Fibroblast of lung (primary cell): ENCODE measurements around the gene PRMT6. TPM values are rescaled to one million over a fixed set of nuclear protein-coding genes. Genes with fewer than 3 reads are reported as not detected.

ENCODE experiments used
- DNase-seq, 2 donors: peaks; one replicate each; pipeline versions ENCODE4 v3.0.0 to v3.0.0-alpha.2; 2010; ENCODE audit warnings: low read depth in 2 of 2
- H2AFZ ChIP-seq: 2 replicates; pipeline ENCODE4 v1.5.1; 2012; ENCODE audit warnings: low read length, control low read depth, inconsistent platforms
- H3K27ac ChIP-seq: 2 replicates; pipeline ENCODE4 v1.5.1; 2011; ENCODE audit warnings: low read length, control low read depth; ENCODE audit not compliant: insufficient read depth
- H3K27me3 ChIP-seq: 2 replicates; pipeline ENCODE4 v1.5.1; 2011; ENCODE audit warnings: mild to moderate bottlenecking, low read length; ENCODE audit not compliant: control insufficient read depth, insufficient read depth
- H3K36me3 ChIP-seq: 2 replicates; pipeline ENCODE4 v1.5.1; 2011; ENCODE audit warnings: low read length; ENCODE audit not compliant: control insufficient read depth, insufficient read depth
- H3K4me1 ChIP-seq: 2 replicates; pipeline ENCODE4 v1.5.1; 2011; ENCODE audit warnings: low read length; ENCODE audit not compliant: control insufficient read depth, insufficient read depth; ENCODE audit errors: extremely low read depth
- H3K4me2 ChIP-seq: 2 replicates; pipeline ENCODE4 v1.5.1; 2011; ENCODE audit warnings: low read length, control low read depth; ENCODE audit not compliant: insufficient read depth; ENCODE audit errors: extremely low read depth
- H3K4me3 ChIP-seq, 4 experiments: fragments of 200-600 bp in 1 of 4; sonication (generic) in 1 of 4; replicated peaks in 1 of 4; 2 replicates each; pipeline ENCODE4 v1.5.1; 2011 to 2016; ENCODE audit warnings: low read length in 4 of 4, low read depth in 3 of 4, mild to moderate bottlenecking in 3 of 4, control low read depth in 2 of 4, inconsistent platforms in 1 of 4, mixed read lengths in 1 of 4; ENCODE audit not compliant: insufficient read depth in 1 of 4; ENCODE audit errors: control extremely low read depth in 1 of 4
- H3K79me2 ChIP-seq: 2 replicates; pipeline ENCODE4 v1.5.1; 2012; ENCODE audit warnings: mild to moderate bottlenecking, low read length, inconsistent platforms; ENCODE audit not compliant: control insufficient read depth, insufficient read depth
- H3K9ac ChIP-seq: 2 replicates; pipeline ENCODE4 v1.5.1; 2011; ENCODE audit warnings: mild to moderate bottlenecking, low read length, control low read depth; ENCODE audit not compliant: insufficient read depth
- H3K9me3 ChIP-seq: 2 replicates; pipeline ENCODE4 v1.5.1; 2012; ENCODE audit warnings: low read depth, low read length; ENCODE audit not compliant: control insufficient read depth, insufficient read depth
- H4K20me1 ChIP-seq: 2 replicates; pipeline ENCODE4 v1.5.1; 2011; ENCODE audit warnings: low read length; ENCODE audit not compliant: control insufficient read depth, insufficient read depth; ENCODE audit errors: extremely low read depth
- CTCF ChIP-seq, 2 donors: IDR thresholded peaks in 1 of 2; conservative IDR thresholded peaks in 1 of 2; 1 replicate in 1 of 2; 2 replicates in 1 of 2; pipeline ENCODE4 v1.5.1; 2011 to 2012; ENCODE audit warnings: low read length in 2 of 2, control low read depth in 1 of 2, inconsistent platforms in 1 of 2, low read depth in 1 of 2, mild to moderate bottlenecking in 1 of 2
- EZH2 ChIP-seq: IDR thresholded peaks from 2 replicates; pipeline ENCODE4 v1.5.1; 2012; ENCODE audit warnings: low read length, control low read depth, mild to moderate bottlenecking; ENCODE audit errors: missing control alignments
- polyA plus RNA-seq, 2 donors: library from polyadenylated mRNA; depleted of rRNA in 1 of 2; stranded (reverse) in 1 of 2; unstranded in 1 of 2; fragments of >200 nt; gene quantifications; 2 replicates each; pipeline ENCODE4 v1.2.1, GENCODE V29; 2011 to 2012; ENCODE audit warnings: missing spikeins in 1 of 2
- total RNA-seq: library from RNA; depleted of rRNA; stranded (reverse); fragments of >200 nt; gene quantifications from 2 replicates; pipeline ENCODE4 v1.2.1, GENCODE V29; 2014

Gene PRMT6
- total and polyA plus RNA-seq, 2 donors (not counting 1 experiment from before 2014, with no cell fraction given), result 10.6 to 11.1 TPM

DNA sequence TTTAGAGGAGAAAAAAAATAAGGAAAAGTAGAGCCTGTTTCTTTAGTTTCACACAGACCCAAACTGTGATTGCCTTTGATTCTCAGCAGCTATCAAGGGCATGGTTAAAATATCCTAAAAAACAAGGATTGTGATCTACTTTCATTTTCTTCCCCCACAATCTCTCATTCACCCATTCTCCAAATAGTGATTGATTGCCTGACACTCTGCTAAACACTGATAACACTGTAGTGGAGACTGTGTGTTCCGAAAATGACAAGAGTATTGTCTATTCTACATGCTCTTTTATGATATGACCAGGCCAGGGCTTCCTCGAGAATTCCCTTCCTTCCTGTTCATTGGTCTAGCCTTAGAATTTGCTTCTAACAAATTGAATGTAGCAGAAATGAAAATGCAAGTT is 40.2 kb downstream of the PRMT6 start:
- no peak overlapping the region for H3K4me3 ChIP-seq
- no peak overlapping the region for H3K9ac ChIP-seq
- H3K4me2 ChIP-seq, result no peak overlapping the region
- TF ChIP-seq CTCF (conservative IDR thresholded peaks at IDR 0.05 in 1 of 2, IDR thresholded peaks at IDR 0.05 in 1 of 2; ENCODE audit: low read depth in 1 of 2, low read length in 2 of 2) (no peak), EZH2 (no peak)
- H3K27me3 ChIP-seq, result no peaks in the 10 kb centered on the region
- H3K9me3 ChIP-seq, result no peaks in the 10 kb centered on the region
- no peak overlapping the region for H3K27ac ChIP-seq
- H2AFZ ChIP-seq, result no peak overlapping the region
- no peaks in the 10 kb centered on the region for H4K20me1 ChIP-seq
- no peaks in the 10 kb centered on the region for H3K79me2 ChIP-seq
- no peak for DNase-seq
- no peaks in the 10 kb centered on the region for H3K36me3 ChIP-seq
- no peaks in the 10 kb centered on the region for H3K4me1 ChIP-seq

DNA sequence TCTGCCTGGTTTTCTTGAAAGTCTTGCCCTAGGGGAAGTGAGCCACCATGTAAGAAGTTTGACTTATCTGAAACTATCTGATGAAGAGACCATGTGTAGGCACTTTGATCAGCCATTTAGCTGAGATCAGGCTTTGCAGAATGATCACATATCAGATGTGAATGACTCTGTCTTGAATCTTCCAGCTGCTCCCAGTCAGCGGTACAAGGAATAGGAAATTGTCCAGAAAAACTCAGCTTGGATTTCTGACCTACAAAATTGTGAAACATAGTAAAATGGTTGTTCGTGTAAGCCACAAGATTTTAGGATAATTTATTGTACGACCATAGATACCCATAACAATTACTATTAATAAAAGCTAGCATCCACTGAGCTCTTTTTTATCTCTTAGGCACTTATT is 42.5 kb downstream of the PRMT6 start:
- DNase-seq, result peak in 1 of 2 donors; percentile 15
- no peak overlapping the region for H2AFZ ChIP-seq
- no peaks in the 10 kb centered on the region for H3K4me1 ChIP-seq
- H3K27me3 ChIP-seq, result no peaks in the 10 kb centered on the region
- no peak overlapping the region for H3K4me3 ChIP-seq
- no peak overlapping the region for H3K9ac ChIP-seq
- no peak overlapping the region for H3K27ac ChIP-seq
- no peaks in the 10 kb centered on the region for H4K20me1 ChIP-seq
- no peaks in the 10 kb centered on the region for H3K79me2 ChIP-seq
- H3K4me2 ChIP-seq, result no peak overlapping the region
- TF ChIP-seq EZH2 (no peak), CTCF (conservative IDR thresholded peaks at IDR 0.05 in 1 of 2, IDR thresholded peaks at IDR 0.05 in 1 of 2; ENCODE audit: low read depth in 1 of 2, low read length in 2 of 2) (no peak)
- H3K36me3 ChIP-seq, result no peaks in the 10 kb centered on the region
- no peaks in the 10 kb centered on the region for H3K9me3 ChIP-seq

- no peak overlapping the region for H3K4me3 ChIP-seq
- no peak overlapping the region for H3K27ac ChIP-seq
- TF ChIP-seq EZH2 (no peak), CTCF (conservative IDR thresholded peaks at IDR 0.05 in 1 of 2, IDR thresholded peaks at IDR 0.05 in 1 of 2; ENCODE audit: low read depth in 1 of 2, low read length in 2 of 2) (no peak)
- H2AFZ ChIP-seq, result no peak overlapping the region
- peak in 1 of 2 donors; percentile 48 for DNase-seq
- no peaks in the 10 kb centered on the region for H3K27me3 ChIP-seq
- no peaks in the 10 kb centered on the region for H3K36me3 ChIP-seq
- no peak overlapping the region for H3K9ac ChIP-seq
- no peak overlapping the region for H3K4me2 ChIP-seq
- H3K9me3 ChIP-seq, result no peaks in the 10 kb centered on the region
- no peaks in the 10 kb centered on the region for H4K20me1 ChIP-seq
- no peaks in the 10 kb centered on the region for H3K4me1 ChIP-seq
- H3K79me2 ChIP-seq, result no peaks in the 10 kb centered on the region
Observed at GRCh38 chr1:107100331-107100984, 44.0 kb downstream of the PRMT6 start.
